Right atrium auricular region (tissue), 2 donors: ENCODE measurements around the gene DGCR6. TPM values are rescaled to one million over a fixed set of nuclear protein-coding genes. Genes with fewer than 3 reads are reported as not detected.
"Not testable (repeated sequence)": the region's sequence is repeated elsewhere in the genome, so short reads cannot be mapped to it uniquely, and the experiment has no call there.

Experiments
- DNase-seq: peaks from one replicate; pipeline ENCODE4 v3.0.0-alpha.2; 2019; ENCODE audit warnings: low spot score
- H3K27ac ChIP-seq, 2 donors: fragments of 200-600 bp; sonication (generic); 1 replicate in 1 of 2; 2 replicates in 1 of 2; pipeline ENCODE4 v1.5.1; 2016 to 2019
- H3K27me3 ChIP-seq, 2 donors: fragments of 200-600 bp; sonication (generic); one replicate each; pipeline versions ENCODE4 v1.5.1 to v1.6.0; 2017 to 2019
- H3K36me3 ChIP-seq: fragments of 200-600 bp; sonication (generic); one replicate; pipeline ENCODE4 v1.5.1; 2016
- H3K4me1 ChIP-seq, 2 donors: fragments of 200-600 bp; sonication (generic); one replicate each; pipeline versions ENCODE4 v1.5.1 to v1.6.0; 2017 to 2019
- H3K4me3 ChIP-seq, 2 donors: fragments of 200-600 bp; sonication (generic); 1 replicate in 1 of 2; 2 replicates in 1 of 2; pipeline ENCODE4 v1.5.1; 2017 to 2019; ENCODE audit warnings: mild to moderate bottlenecking in 1 of 2, moderate library complexity in 1 of 2
- H3K9me3 ChIP-seq, 2 donors: fragments of 200-600 bp; sonication (generic); one replicate each; pipeline ENCODE4 v1.5.1; 2019
- total RNA-seq, 2 donors: library from RNA; depleted of rRNA; stranded (reverse); fragments of >200 nt; gene quantifications; one replicate each; pipeline ENCODE4 v1.1.0, GENCODE V29; 2016
- TF ChIP-seq, protein P1 (sequence below), 2 donors: fragments of 200-600 bp; sonication (generic); IDR thresholded peaks; one replicate each; pipeline ENCODE4 v1.5.1; 2019; ENCODE audit warnings: antibody characterized with exemption in 2 of 2

Gene DGCR6
- total RNA-seq = 10 to 100 TPM in 1 of 2 donors, 1 to 10 TPM in 1; 2.9 to 17.5 TPM

DNA sequence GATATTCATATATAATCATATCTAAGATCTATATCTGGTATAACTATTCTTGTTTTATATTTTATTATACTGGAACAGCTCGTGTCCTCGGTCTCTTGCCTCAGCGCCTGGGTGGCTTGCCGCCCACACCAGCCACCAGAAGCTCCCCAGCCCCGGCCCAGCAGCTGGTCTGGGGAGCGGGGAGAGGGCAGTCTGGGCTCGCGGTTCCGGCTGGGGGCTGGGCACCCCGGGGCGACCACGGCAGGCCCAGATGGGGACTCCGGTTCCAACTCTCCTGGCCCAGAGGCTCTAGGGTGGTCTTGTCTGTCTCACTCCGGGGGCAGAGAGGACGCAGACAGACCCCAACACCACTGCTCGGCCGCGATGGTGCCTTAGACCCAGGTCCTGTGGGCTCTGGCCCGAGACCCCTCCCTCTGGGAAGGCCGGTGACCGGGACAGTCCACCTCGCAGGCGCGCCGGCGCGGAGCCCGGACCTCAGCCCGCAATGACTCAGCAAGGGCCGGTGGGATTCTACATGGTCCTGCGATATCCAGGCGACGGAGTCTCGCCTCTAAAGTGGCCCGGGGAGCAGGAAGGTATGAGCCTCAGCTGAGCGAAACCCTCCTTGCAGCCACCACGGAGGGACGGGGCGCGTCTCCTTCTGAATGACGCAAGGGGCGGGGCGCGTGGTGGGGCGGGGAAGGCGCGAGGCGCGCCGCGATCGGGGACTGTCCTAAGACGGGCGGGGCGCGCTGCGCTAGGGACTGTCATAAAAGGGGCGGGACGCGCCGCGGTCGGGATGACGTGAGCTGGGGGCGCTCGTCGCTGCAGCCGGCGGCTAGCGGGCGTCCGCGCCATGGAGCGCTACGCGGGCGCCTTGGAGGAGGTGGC, at the start of gene DGCR6:
Gene DGCR6, plus strand, starts transcription at position 781 of the 870 bp plus-strand sequence. Its CDS starts 55 bp downstream, at position 836.
- Histone ChIP-seq H3K27me3 (no peaks in the 10 kb centered on the region), H3K4me3 (no peak within 1 kb of the TSS), H3K36me3 (no peaks in the 10 kb centered on the region), H3K4me1 (no peaks in the 10 kb centered on the region), H3K27ac (no peak within 1 kb of the TSS), H3K9me3 (no peaks in the 10 kb centered on the region)
- no peak for DNase-seq
- TF ChIP-seq, protein P1, sequence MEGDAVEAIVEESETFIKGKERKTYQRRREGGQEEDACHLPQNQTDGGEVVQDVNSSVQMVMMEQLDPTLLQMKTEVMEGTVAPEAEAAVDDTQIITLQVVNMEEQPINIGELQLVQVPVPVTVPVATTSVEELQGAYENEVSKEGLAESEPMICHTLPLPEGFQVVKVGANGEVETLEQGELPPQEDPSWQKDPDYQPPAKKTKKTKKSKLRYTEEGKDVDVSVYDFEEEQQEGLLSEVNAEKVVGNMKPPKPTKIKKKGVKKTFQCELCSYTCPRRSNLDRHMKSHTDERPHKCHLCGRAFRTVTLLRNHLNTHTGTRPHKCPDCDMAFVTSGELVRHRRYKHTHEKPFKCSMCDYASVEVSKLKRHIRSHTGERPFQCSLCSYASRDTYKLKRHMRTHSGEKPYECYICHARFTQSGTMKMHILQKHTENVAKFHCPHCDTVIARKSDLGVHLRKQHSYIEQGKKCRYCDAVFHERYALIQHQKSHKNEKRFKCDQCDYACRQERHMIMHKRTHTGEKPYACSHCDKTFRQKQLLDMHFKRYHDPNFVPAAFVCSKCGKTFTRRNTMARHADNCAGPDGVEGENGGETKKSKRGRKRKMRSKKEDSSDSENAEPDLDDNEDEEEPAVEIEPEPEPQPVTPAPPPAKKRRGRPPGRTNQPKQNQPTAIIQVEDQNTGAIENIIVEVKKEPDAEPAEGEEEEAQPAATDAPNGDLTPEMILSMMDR (IDR thresholded peaks at IDR 0.05) = no peak

DNA sequence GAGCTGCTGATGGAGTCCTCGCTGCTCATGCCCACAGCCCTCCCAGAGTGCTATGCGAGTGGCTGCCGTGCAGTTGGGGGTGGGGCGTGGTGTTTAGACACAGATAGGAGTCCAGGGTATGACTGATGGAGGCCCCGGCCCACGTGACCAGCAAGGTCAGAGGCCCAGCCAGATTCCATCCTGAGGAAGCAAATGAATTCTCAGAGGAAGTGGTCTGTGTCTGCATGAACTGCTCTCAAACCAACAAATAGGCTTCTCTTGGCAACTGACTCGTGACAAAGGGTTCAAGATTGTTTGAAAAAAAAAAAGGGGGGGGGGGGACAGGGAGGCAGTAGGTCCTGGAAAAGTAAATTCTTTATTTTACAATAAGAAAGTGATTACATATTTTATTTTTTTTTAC, 46.8 kb upstream of the DGCR6 start:
- not testable (repeated sequence) for H3K4me3 ChIP-seq, H3K9me3 ChIP-seq, H3K27ac ChIP-seq, H3K4me1 ChIP-seq, H3K27me3 ChIP-seq, DNase-seq, H3K36me3 ChIP-seq

DNA sequence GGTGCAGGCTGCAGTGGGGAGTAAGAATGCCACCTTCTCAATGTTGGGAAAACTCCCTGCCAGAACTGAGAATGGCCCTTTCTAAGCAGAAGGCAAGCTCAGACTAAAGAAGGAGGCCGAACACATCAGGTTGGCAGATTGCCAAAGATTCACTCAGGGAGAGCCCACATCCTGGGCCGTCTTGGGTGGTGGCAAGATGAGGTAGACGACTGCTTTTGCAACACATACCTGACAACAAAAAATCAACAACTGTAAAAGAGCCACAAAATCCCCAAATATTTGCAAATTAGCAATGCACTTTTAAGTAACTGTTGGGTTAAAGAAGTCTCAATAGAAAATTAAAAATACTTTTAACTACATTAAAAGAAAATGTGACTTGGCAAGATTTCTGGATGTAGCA, 24.9 kb upstream of the DGCR6 start:
- H3K27ac ChIP-seq, H3K4me3 ChIP-seq, H3K27me3 ChIP-seq, H3K4me1 ChIP-seq, H3K36me3 ChIP-seq, H3K9me3 ChIP-seq: not testable (repeated sequence)
- peak; percentile 57 for DNase-seq

DNA sequence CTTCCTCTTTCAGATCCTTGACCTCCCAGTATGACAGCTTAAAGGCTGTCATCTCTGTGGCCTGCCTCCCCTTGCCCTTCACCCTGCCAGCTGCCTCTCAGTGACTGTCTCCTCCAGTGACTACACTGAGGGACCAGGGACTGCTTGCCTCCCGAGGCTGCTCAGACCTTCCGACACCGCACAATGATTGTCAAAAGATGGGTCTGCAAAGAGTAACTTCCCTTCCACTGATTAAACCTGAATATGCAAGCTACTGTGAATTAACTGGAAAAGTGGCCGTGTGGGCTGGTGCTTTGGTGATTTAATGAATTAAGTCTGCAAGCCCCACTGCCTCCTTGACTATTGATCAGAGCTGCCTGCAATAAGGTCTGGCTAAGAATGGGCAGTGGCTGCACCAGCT, 21.7 kb upstream of the DGCR6 start:
- H3K36me3 ChIP-seq, H3K27me3 ChIP-seq, H3K4me3 ChIP-seq, H3K9me3 ChIP-seq, H3K4me1 ChIP-seq, DNase-seq, H3K27ac ChIP-seq: not testable (repeated sequence)

DNA sequence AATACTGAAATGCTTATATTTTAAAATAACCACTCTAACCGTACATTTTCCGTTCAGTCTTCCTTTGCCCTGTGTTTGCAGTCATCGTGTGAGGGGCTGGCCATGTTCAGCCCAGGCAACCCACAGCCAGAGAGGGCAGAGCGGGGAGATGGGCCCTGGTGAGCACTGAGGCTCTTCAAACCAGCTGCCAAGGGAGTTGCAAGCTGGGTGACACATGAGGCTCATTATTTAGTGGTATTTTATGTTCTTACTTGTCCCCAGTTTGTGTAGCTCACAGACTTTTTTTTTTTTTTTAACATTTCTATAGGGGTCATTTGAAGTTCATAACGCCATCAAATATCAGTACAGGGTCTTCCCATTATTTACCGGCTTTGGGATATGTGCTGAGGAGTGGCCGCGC, 18.0 kb upstream of the DGCR6 start:
- Histone ChIP-seq H3K9me3 (no peaks in the 10 kb centered on the region), H3K4me3 (no peak overlapping the region), H3K27me3 (no peaks in the 10 kb centered on the region), H3K27ac (no peak overlapping the region), H3K36me3 (no peaks in the 10 kb centered on the region), H3K4me1 (no peaks in the 10 kb centered on the region)
- no peak for DNase-seq
- TF ChIP-seq, protein P1 (IDR thresholded peaks at IDR 0.05) = no peak

DNA sequence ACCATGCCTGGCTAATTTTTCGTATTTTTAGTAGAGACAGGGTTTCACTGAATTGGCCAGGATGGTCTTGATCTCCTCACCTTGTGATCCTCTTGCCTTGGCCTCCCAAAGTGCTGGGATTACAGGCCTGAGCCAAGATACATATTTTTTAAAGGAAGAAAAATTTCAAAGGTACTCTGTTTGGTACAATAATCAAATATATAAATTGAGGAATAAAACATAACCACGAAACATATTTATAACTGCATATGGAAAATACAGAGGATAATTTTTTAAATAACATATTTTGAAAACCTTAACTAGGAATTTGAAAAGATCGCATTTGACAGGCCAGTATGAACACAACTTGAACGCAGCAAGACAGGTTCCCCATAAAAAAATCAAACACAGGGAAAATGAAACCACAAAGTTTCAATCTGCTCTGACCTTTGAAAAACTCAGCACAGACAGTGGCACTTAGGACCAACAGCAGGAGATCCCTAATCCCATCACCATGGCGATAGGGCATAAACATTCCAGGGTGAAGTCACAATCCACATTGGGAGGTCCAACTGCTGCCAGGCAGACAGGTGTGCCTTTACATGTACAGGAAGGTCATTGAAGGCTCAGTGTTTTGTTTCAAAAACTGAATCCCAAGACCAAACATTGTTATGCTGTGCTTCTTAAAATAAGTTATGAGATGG, 15.5 kb upstream of the DGCR6 start:
- not testable (repeated sequence) for H3K36me3 ChIP-seq, DNase-seq, H3K9me3 ChIP-seq, H3K4me1 ChIP-seq, H3K27ac ChIP-seq, H3K27me3 ChIP-seq, H3K4me3 ChIP-seq

DNA sequence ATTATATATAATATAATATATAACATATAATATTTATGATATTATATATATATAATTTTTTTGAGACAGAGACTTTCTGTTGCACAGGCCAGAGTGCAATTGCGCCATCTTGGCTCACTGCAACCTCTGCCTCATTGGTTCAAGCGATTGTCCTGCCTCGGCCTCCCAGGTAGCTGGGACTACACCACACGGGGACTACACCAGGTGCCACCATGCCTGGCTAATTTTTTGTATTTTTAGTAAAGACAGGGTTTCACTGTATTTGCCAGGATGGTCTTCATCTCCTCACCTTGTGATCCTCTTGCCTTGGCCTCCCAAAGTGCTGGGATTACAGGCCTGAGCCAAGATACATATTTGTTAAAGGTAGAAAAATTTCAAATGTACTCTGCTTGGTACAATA, 12.3 kb upstream of the DGCR6 start:
- H3K9me3 ChIP-seq, H3K27me3 ChIP-seq, H3K27ac ChIP-seq, H3K4me3 ChIP-seq, H3K4me1 ChIP-seq, DNase-seq, H3K36me3 ChIP-seq: not testable (repeated sequence)

DNA sequence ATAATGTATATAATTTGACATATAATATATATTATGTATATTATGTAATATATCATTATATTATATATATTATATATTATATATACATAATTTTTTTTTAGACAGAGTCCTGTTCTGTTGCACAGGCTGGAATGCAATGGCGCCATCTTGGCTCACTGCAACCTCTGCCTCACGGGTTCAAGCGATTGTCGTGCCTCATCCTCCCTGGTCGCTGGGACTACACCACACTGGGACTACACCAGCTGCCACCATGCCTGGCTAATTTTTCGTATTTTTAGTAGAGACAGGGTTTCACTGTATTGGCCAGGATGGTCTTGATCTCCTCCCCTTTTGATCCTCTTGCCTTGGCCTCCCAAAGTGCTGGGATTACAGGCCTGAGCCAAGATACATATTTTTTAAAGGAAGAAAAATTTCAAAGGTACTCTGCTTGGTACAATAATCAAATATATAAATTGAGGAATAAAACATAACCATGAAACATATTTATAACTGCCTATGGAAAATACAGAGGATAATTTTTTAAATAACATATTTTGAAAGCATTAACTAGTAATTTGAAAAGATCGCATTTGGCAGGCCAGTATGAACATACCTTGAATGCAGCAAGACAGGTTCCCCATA, 10.0 kb upstream of the DGCR6 start:
- not testable (repeated sequence) for H3K9me3 ChIP-seq, H3K4me1 ChIP-seq, H3K27me3 ChIP-seq, H3K27ac ChIP-seq, H3K4me3 ChIP-seq, H3K36me3 ChIP-seq
- peak; percentile 51 for DNase-seq

DNA sequence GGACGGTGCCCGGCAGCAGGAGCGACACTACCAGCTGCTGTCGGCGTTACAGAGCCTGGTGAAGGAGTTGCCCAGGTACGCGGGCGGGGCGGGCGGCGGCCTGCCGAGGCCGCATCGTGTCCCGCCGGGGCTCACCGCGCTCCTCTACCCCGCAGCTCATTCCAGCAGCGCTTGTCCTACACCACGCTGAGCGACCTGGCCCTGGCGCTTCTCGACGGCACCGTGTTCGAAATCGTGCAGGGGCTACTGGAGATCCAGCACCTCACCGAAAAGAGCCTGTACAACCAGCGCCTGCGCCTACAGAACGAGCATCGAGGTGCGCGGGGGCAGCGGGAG, 258 bp downstream of the DGCR6 start:
- not testable (repeated sequence) for H3K36me3 ChIP-seq, H3K27me3 ChIP-seq, H3K4me3 ChIP-seq, H3K4me1 ChIP-seq, H3K27ac ChIP-seq, DNase-seq, H3K9me3 ChIP-seq
